ENCODE data around the gene RNF5. TPM values are rescaled to one million over a fixed set of nuclear protein-coding genes. Genes with fewer than 3 reads are reported as not detected.

RNF5 gene
- total RNA-seq, 1 experiment from 2014 or later = 85.4 TPM

- Mint-ChIP-seq H3K27me3 (ENCODE audit: unreplicated experiment) (peaks cover 29% of the 10 kb centered on the region), H3K4me3 (ENCODE audit: low read depth, unreplicated experiment) (no peak overlapping the region)
Measured at GRCh38 chr6:32226434-32226833, 48.2 kb downstream of the RNF5 start.

More at GRCh38 chr6:32226434-32226833, 48.2 kb downstream of the RNF5 start:
- Mint-ChIP-seq H3K27ac (ENCODE audit: unreplicated experiment) (no peak overlapping the region), H3K36me3 (ENCODE audit: insufficient read depth, unreplicated experiment) (no peaks in the 10 kb centered on the region), H3K4me1 (ENCODE audit: low read depth, unreplicated experiment) (no peaks in the 10 kb centered on the region), H3K9me3 (ENCODE audit: low read depth, unreplicated experiment) (no peaks in the 10 kb centered on the region)
- no TSS peak for BruUV-seq (replicated peaks)
- TF ChIP-seq CTCF (IDR thresholded peaks at IDR 0.05; ENCODE audit: unreplicated experiment) = no peak
- CTCF ChIA-PET = interaction anchor here (0.6 kb wide), 1 partner anchor 29 kb away, joined by 3 read pairs; no protein-coding TSS in a partner anchor
- intact Hi-C loops (cut with micrococcal nuclease; ENCODE audit: unreplicated experiment) = no loop called here
- no peak for DNase-seq

Small RNA genes within 50 kb of the gene (microRNA-seq; reads per million reads assigned to microRNA genes)
- gene MIR6721 (7.0 reads per million, percentile 25 among the genes with 10 or more reads in this experiment), gene MIR6833 (not detected)

Other genes starting within 250 kb of the RNF5 start
- 944 and 1,205 TPM in 2 replicates for gene CFB, start 232.3 kb upstream of the RNF5 start, total RNA-seq (2022)
- 141 and 157 TPM in 2 replicates for gene NELFE, start 219.4 kb upstream of the RNF5 start, total RNA-seq (2022)
- 182 and 201 TPM in 2 replicates for gene SKIC2, start 219.2 kb upstream of the RNF5 start, total RNA-seq (2022)
- 40.9 and 43.6 TPM in 2 replicates for gene DXO, start 206.3 kb upstream of the RNF5 start, total RNA-seq (2022)
- gene C4A, start 196.3 kb upstream of the RNF5 start, total RNA-seq (2022) = 13.1 and 20.8 TPM in 2 replicates
- 7.8 and 13.4 TPM in 2 replicates for gene C4B, start 163.6 kb upstream of the RNF5 start, total RNA-seq (2022)
- gene CYP21A2, start 140.0 kb upstream of the RNF5 start, total RNA-seq (2022) = 0.76 and 0.78 TPM in 2 replicates
- 10.6 and 11.3 TPM in 2 replicates for gene TNXB, start 69.1 kb upstream of the RNF5 start, total RNA-seq (2022)
- gene ATF6B, start 50.2 kb upstream of the RNF5 start, total RNA-seq (2022) = 185 and 196 TPM in 2 replicates
- 13.8 and 15.6 TPM in 2 replicates for gene FKBPL, start 48.1 kb upstream of the RNF5 start, total RNA-seq (2022)
- gene PRRT1, start 26.5 kb upstream of the RNF5 start, total RNA-seq (2022) = 1.7 and 2.9 TPM in 2 replicates
- 29.1 and 31.0 TPM in 2 replicates for gene PPT2, start 24.3 kb upstream of the RNF5 start, total RNA-seq (2022)
- gene EGFL8, start 13.8 kb upstream of the RNF5 start, total RNA-seq (2022) = 18.8 and 20.2 TPM in 2 replicates
- gene AGPAT1, start 2.3 kb upstream of the RNF5 start, total RNA-seq (2022) = 138 and 139 TPM in 2 replicates
- 14.3 and 14.4 TPM in 2 replicates for gene AGER, start 5.8 kb downstream of the RNF5 start, total RNA-seq (2022)
- gene PBX2, start 11.8 kb downstream of the RNF5 start, total RNA-seq (2022) = 122 and 141 TPM in 2 replicates
- 6.2 and 6.3 TPM in 2 replicates for gene GPSM3, start 14.2 kb downstream of the RNF5 start, total RNA-seq (2022)
- 4.7 and 5.7 TPM in 2 replicates for gene NOTCH4, start 45.7 kb downstream of the RNF5 start, total RNA-seq (2022)
- gene TSBP1, start 193.5 kb downstream of the RNF5 start, total RNA-seq (2022) = not detected in 2 replicates
- not detected in 2 replicates for gene BTNL2, start 228.8 kb downstream of the RNF5 start, total RNA-seq (2022)

Data from Calu3 (cell line).